Activated naive CD4-positive, alpha-beta T cell treated with anti-CD3 and anti-CD28 coated beads, Interleukin-2, amount 10 ng/mL, durations not matched to agents 7 days and 5 days (primary cell): Measurements from ENCODE around the gene TEAD1.

Source experiments
- CTCF ChIA-PET: fragments of 350-600 bp; sonication (Branson Sonifier 250); formaldehyde crosslinking; loops from one replicate; lab custom pipeline; 2021; ENCODE audit warnings: antibody characterized with exemption; lab: Charles Lee
- DNase-seq: peaks from one replicate; pipeline ENCODE4 v3.0.0-alpha.2; 2020
- H3K27ac Mint-ChIP-seq: one replicate; pipeline ENCODE4 v1.8.0; 2021; ENCODE audit warnings: mild to moderate bottlenecking, moderate library complexity, mixed read lengths
- H3K27me3 Mint-ChIP-seq: one replicate; pipeline ENCODE4 v1.8.0; 2021; ENCODE audit warnings: mild to moderate bottlenecking, mixed read lengths
- H3K36me3 Mint-ChIP-seq: one replicate; pipeline ENCODE4 v1.8.0; 2021; ENCODE audit warnings: mixed read lengths
- H3K4me1 Mint-ChIP-seq: one replicate; pipeline ENCODE4 v1.8.0; 2021; ENCODE audit warnings: mixed read lengths
- H3K4me3 Mint-ChIP-seq: one replicate; pipeline ENCODE4 v1.8.0; 2021; ENCODE audit warnings: mild to moderate bottlenecking, moderate library complexity, mixed read lengths
- H3K9me3 Mint-ChIP-seq: one replicate; pipeline ENCODE4 v1.8.0; 2021; ENCODE audit warnings: mixed read lengths

Gene TEAD1

DNA sequence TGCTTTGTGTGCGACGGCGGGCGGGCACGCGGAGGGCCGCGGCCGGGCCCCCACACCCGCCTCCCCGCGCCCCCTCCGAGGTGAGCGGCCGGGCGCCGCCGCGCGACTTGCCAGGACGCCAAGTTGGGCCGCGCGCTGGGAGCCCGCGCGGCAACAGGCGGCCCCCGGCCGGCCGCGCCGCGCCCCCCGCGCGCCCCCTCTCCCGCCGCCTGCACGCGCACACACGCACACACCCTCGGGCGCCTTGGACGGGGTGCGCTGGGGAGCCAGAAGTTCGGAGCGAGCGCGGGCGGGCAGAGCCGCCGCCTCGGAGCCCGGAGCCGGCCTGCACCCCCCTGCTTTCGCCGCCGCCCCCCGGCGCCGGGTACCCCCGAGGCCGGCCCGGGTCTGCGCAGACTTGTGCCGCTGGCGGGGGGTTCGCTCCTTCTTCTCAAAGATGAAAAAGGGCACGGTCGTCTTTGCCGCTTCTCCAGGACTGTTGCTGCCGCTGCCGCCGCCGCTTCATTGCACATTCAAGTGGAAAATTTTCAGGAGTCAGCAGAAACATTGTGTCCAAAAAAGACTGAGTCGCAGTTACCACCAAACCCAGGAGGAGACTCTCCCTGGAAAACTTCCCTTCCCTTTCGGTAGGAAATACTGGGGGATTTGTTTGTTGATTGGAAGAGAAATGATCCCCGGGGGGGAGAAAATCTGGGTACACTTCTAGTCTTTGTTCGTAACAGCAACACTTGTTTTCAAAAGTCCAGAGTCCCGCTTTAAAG is 895 bp downstream of the TEAD1 start:
- Mint-ChIP-seq H3K36me3 (peaks cover 3% of the 10 kb centered on the region), H3K4me1 (peaks cover 12% of the 10 kb centered on the region), H3K27me3 (peaks cover 75% of the 10 kb centered on the region), H3K9me3 (no peaks in the 10 kb centered on the region), H3K4me3 (peak overlapping the region; percentile 60), H3K27ac (no peak overlapping the region)
- DNase-seq, result no peak
- CTCF ChIA-PET, result no interaction called here

GRCh38 chr11:12675951-12676711 is 1.9 kb downstream of the TEAD1 start:
- H3K9me3 Mint-ChIP-seq, result no peaks in the 10 kb centered on the region
- no peak for DNase-seq
- H3K27ac Mint-ChIP-seq, result no peak overlapping the region
- peak overlapping the region; percentile 45 for H3K4me3 Mint-ChIP-seq
- peaks cover 22% of the 10 kb centered on the region for H3K4me1 Mint-ChIP-seq
- H3K27me3 Mint-ChIP-seq, result peaks cover 78% of the 10 kb centered on the region
- CTCF ChIA-PET, result no interaction called here
- H3K36me3 Mint-ChIP-seq, result peaks cover 3% of the 10 kb centered on the region

- CTCF ChIA-PET, result no interaction called here
- Mint-ChIP-seq H3K36me3 (peaks cover 4% of the 10 kb centered on the region), H3K27me3 (peaks cover 81% of the 10 kb centered on the region), H3K27ac (no peak overlapping the region), H3K9me3 (no peaks in the 10 kb centered on the region), H3K4me1 (peaks cover 22% of the 10 kb centered on the region), H3K4me3 (no peak overlapping the region)
- DNase-seq, result no peak
Measured at GRCh38 chr11:12677131-12677530, 2.9 kb downstream of the TEAD1 start.

DNA sequence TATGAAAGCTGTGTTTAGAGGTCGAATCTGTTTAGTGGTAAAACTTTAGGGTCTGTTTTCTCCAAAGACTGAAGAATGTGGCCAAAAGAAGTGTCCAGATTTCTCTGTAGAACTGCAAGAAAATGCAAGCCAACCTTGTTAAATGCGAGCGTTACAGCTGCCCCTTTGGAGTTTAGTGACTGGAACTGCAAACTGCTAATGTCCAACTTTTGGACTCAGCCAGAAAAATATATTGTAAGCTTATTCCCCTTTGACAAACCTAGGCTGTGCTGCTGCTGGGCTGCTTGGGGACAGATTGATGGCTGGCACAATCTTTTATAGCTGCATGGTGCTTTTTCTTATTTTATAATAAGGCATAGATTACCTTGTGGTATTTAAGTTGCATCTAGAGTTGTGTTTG is 3.9 kb downstream of the TEAD1 start:
- Mint-ChIP-seq H3K36me3 (peaks cover 4% of the 10 kb centered on the region), H3K27ac (no peak overlapping the region), H3K9me3 (no peaks in the 10 kb centered on the region), H3K27me3 (peaks cover 82% of the 10 kb centered on the region), H3K4me3 (no peak overlapping the region), H3K4me1 (peaks cover 20% of the 10 kb centered on the region)
- DNase-seq, result no peak
- CTCF ChIA-PET, result interaction anchor here (0.8 kb wide), 1 partner anchor 79 kb away, joined by 4 read pairs; no protein-coding TSS in a partner anchor

- no peak overlapping the region for H3K4me3 Mint-ChIP-seq
- H3K36me3 Mint-ChIP-seq, result peaks cover 1% of the 10 kb centered on the region
- H3K27me3 Mint-ChIP-seq, result peaks cover 79% of the 10 kb centered on the region
- no peak overlapping the region for H3K27ac Mint-ChIP-seq
- DNase-seq, result no peak
- H3K4me1 Mint-ChIP-seq, result peaks cover 14% of the 10 kb centered on the region
- CTCF ChIA-PET, result interaction anchor here (0.6 to 0.8 kb wide), 2 partner anchors 19 to 80 kb away, joined by 3 to 4 read pairs; no protein-coding TSS in a partner anchor
- H3K9me3 Mint-ChIP-seq, result no peaks in the 10 kb centered on the region
Measured at GRCh38 chr11:12678991-12679390, 4.8 kb downstream of the TEAD1 start.

GRCh38 chr11:12679471-12679870 is 5.2 kb downstream of the TEAD1 start:
- H3K4me1 Mint-ChIP-seq, result peaks cover 14% of the 10 kb centered on the region
- H3K9me3 Mint-ChIP-seq, result no peaks in the 10 kb centered on the region
- no peak overlapping the region for H3K27ac Mint-ChIP-seq
- no peak for DNase-seq
- peaks cover 1% of the 10 kb centered on the region for H3K36me3 Mint-ChIP-seq
- peaks cover 80% of the 10 kb centered on the region for H3K27me3 Mint-ChIP-seq
- CTCF ChIA-PET, result interaction anchor here (0.6 kb wide), 1 partner anchor 18 kb away, joined by 3 read pairs; no protein-coding TSS in a partner anchor
- no peak overlapping the region for H3K4me3 Mint-ChIP-seq

- Mint-ChIP-seq H3K4me1 (peaks cover 12% of the 10 kb centered on the region), H3K36me3 (peaks cover 1% of the 10 kb centered on the region), H3K27me3 (peaks cover 80% of the 10 kb centered on the region), H3K4me3 (no peak overlapping the region), H3K27ac (no peak overlapping the region), H3K9me3 (no peaks in the 10 kb centered on the region)
- peak; percentile 44 for DNase-seq
- CTCF ChIA-PET, result no interaction called here
Measured at GRCh38 chr11:12680246-12680939, 6.2 kb downstream of the TEAD1 start.

- CTCF ChIA-PET, result no interaction called here
Measured at GRCh38 chr11:12680940-12681258, 6.7 kb downstream of the TEAD1 start.

DNA sequence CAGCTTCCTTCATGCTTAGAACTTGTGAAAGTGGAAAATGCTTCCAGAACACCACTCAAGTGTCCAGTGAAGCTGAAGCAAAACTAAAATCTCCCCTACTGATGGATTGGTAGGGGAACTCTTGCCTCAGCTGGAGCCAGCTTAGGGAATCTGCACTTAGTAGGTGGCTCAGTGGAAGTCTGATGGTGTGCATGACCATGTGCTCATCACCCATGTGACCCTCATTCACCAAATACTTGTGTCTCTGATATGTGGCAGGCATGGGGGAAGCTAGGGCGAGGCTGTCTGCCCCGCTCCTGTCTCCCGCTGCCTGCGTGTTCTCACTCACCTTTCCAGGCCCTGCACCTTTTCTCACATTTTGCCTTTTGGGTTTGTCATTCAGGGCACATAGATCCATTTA is 7.2 kb downstream of the TEAD1 start:
- Mint-ChIP-seq H3K27ac (no peak overlapping the region), H3K4me3 (no peak overlapping the region), H3K27me3 (peaks cover 75% of the 10 kb centered on the region), H3K9me3 (no peaks in the 10 kb centered on the region), H3K4me1 (peaks cover 12% of the 10 kb centered on the region), H3K36me3 (peaks cover 1% of the 10 kb centered on the region)
- CTCF ChIA-PET, result no interaction called here
- no peak for DNase-seq

More at GRCh38 chr11:12680940-12681258, 6.7 kb downstream of the TEAD1 start:
- Mint-ChIP-seq H3K4me1 (peaks cover 12% of the 10 kb centered on the region), H3K36me3 (peaks cover 1% of the 10 kb centered on the region), H3K27ac (no peak overlapping the region), H3K9me3 (no peaks in the 10 kb centered on the region), H3K27me3 (peaks cover 79% of the 10 kb centered on the region), H3K4me3 (no peak overlapping the region)
- DNase-seq, result no peak

- H3K9me3 Mint-ChIP-seq, result no peaks in the 10 kb centered on the region
- no peak overlapping the region for H3K27ac Mint-ChIP-seq
- H3K4me3 Mint-ChIP-seq, result no peak overlapping the region
- CTCF ChIA-PET, result no interaction called here
- peaks cover 76% of the 10 kb centered on the region for H3K27me3 Mint-ChIP-seq
- peaks cover 12% of the 10 kb centered on the region for H3K4me1 Mint-ChIP-seq
- peaks cover 1% of the 10 kb centered on the region for H3K36me3 Mint-ChIP-seq
- DNase-seq, result no peak
Measured at GRCh38 chr11:12682288-12682687, 8.1 kb downstream of the TEAD1 start.

DNA sequence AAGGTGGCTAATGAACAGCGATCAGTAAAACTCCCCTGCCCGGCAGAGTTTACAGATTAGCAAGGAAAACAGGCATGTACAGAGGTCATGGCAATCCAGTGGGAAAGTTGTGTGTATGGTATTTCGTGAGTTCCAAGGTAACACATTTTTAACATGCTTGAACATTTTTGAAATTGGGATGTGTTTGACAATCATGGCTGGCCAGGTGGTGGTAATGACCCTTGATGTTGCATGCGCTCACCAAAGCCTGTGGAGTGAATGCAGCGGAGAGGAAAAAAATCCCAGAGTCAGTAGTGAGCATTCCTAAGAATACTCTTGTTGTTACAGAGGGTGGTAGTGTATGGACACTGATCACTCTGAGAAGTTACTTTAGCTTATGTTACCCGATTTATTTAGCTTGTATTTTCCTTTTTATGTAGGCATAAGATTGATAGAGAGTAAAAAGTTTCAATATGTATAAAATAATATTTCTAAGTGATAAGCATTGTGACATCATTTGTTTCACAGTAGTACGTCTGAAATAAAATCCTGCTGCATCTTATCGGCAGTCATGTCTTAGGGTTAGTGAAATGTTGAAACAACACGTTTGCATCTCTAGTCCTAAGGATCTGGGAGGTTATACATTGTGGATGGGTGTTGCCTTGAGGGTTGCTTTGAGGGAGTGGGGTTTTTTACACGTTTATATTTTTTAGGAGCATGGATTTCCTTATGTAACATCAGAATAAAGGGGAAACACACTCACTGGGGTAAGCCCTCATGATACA is 8.7 kb downstream of the TEAD1 start:
- Mint-ChIP-seq H3K27me3 (peaks cover 78% of the 10 kb centered on the region), H3K4me1 (peaks cover 12% of the 10 kb centered on the region), H3K36me3 (peaks cover 1% of the 10 kb centered on the region), H3K9me3 (no peaks in the 10 kb centered on the region), H3K27ac (no peak overlapping the region), H3K4me3 (no peak overlapping the region)
- DNase-seq, result no peak
- CTCF ChIA-PET, result no interaction called here

DNA sequence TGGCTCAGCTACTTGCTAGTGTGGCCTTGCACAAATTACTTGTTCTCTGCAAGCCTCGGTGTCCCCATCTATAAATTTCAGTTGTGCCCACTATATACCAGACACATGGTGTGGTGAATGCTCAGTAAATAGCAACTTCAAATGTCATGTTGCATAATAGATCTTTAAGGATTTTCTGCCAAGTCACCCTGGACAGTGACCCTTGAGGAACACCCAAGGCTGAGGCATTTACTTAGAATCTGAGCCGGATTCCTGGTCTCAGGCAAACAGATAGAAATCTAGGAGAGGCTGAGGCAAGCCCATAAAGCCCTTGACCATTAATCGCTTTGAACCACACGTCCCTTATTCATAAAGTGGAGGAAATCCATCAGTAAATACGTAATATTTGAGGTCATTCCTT is 9.7 kb downstream of the TEAD1 start:
- Mint-ChIP-seq H3K4me1 (peaks cover 12% of the 10 kb centered on the region), H3K4me3 (no peak overlapping the region), H3K27me3 (peaks cover 78% of the 10 kb centered on the region), H3K36me3 (peaks cover 1% of the 10 kb centered on the region), H3K9me3 (no peaks in the 10 kb centered on the region), H3K27ac (no peak overlapping the region)
- CTCF ChIA-PET, result no interaction called here
- no peak for DNase-seq

GRCh38 chr11:12684315-12684714 is 10.1 kb downstream of the TEAD1 start:
- peaks cover 12% of the 10 kb centered on the region for H3K4me1 Mint-ChIP-seq
- H3K4me3 Mint-ChIP-seq, result no peak overlapping the region
- H3K36me3 Mint-ChIP-seq, result peaks cover 1% of the 10 kb centered on the region
- H3K9me3 Mint-ChIP-seq, result no peaks in the 10 kb centered on the region
- H3K27ac Mint-ChIP-seq, result no peak overlapping the region
- H3K27me3 Mint-ChIP-seq, result peaks cover 78% of the 10 kb centered on the region
- CTCF ChIA-PET, result no interaction called here
- no peak for DNase-seq

DNA sequence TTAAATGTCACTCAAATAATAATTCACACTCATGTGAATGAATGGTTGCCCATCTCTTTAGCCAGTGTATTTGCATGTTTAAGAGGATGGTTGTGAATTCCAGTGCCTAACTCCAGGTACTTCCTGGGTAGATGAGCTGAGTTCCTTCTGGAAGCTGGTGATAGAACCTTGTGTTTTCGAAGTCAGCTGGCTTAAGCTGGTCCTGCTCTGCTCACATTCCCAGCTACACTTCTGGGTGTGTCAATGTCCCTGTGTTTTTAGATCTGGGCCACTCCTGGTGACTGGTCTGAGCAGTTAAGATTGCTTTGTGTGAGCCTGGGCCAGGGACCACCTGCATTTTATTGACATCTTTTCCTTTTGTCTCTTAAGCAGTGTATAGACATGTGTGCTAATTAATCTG is 10.6 kb downstream of the TEAD1 start:
- DNase-seq, result no peak
- peaks cover 79% of the 10 kb centered on the region for H3K27me3 Mint-ChIP-seq
- no peak overlapping the region for H3K27ac Mint-ChIP-seq
- peaks cover 1% of the 10 kb centered on the region for H3K36me3 Mint-ChIP-seq
- no peak overlapping the region for H3K4me3 Mint-ChIP-seq
- CTCF ChIA-PET, result no interaction called here
- no peaks in the 10 kb centered on the region for H3K9me3 Mint-ChIP-seq
- H3K4me1 Mint-ChIP-seq, result peaks cover 12% of the 10 kb centered on the region
